Measurements from ENCODE around the gene SNAP25.

The SNAP25 gene

GRCh38 chr20:10286356-10286755 lies 67.7 kb downstream of the SNAP25 start:
- TF ChIP-seq, protein P1, sequence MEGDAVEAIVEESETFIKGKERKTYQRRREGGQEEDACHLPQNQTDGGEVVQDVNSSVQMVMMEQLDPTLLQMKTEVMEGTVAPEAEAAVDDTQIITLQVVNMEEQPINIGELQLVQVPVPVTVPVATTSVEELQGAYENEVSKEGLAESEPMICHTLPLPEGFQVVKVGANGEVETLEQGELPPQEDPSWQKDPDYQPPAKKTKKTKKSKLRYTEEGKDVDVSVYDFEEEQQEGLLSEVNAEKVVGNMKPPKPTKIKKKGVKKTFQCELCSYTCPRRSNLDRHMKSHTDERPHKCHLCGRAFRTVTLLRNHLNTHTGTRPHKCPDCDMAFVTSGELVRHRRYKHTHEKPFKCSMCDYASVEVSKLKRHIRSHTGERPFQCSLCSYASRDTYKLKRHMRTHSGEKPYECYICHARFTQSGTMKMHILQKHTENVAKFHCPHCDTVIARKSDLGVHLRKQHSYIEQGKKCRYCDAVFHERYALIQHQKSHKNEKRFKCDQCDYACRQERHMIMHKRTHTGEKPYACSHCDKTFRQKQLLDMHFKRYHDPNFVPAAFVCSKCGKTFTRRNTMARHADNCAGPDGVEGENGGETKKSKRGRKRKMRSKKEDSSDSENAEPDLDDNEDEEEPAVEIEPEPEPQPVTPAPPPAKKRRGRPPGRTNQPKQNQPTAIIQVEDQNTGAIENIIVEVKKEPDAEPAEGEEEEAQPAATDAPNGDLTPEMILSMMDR (IDR thresholded peaks at IDR 0.05) = no peak

DNA sequence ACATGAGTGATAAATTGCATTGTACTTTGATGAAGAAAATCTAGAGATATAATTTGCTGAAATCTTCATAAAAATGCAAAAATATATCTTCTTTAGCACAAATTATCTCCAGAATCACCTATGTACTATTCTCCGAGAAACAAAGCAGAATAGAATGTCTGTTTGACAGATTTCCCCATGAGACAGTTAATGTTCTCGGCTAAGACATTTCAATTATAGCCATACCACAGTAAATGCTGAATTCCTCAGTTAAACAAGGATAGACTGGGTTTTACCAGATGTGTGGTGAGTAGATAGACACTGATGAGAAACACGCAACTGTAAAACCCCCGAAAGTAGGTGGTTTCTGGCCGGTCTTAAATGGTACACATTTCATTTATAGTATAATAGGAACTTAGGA lies 69.8 kb downstream of the SNAP25 start:
- TF ChIP-seq, protein P1 (IDR thresholded peaks at IDR 0.05) = no peak

DNA sequence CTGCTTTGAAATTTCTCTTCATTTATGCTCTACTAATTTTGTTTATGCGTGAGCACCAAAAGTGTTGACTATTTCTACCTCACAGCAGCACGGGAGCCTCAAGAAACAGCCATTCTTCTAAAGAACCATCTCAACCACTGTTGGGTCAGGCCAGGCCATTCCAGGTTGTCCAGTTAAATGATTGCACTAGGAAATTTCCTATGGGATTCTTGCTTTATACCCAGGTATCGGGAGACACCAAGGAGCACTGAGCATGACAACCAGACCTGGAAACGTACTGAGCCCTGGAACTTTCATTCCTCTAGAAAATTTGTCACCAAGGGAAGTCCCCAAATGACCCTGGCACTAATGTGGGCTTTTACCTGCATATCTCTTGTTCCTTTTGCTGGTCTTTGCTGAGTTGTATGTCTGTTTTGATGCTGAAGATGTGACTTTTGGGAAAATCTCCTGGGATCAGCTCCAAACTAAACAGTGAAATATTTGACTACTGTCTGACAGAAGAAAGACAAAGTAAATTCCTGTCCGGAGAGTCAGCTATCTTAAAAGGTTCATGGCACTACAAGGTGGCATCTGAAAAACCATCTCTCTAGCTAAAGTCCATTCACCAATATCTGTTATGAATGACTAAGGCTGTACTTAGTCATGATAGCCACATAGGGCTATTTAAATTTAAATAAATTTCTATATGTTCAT lies 70.5 kb downstream of the SNAP25 start:
- TF ChIP-seq, protein P1 (IDR thresholded peaks at IDR 0.05) = no peak

DNA sequence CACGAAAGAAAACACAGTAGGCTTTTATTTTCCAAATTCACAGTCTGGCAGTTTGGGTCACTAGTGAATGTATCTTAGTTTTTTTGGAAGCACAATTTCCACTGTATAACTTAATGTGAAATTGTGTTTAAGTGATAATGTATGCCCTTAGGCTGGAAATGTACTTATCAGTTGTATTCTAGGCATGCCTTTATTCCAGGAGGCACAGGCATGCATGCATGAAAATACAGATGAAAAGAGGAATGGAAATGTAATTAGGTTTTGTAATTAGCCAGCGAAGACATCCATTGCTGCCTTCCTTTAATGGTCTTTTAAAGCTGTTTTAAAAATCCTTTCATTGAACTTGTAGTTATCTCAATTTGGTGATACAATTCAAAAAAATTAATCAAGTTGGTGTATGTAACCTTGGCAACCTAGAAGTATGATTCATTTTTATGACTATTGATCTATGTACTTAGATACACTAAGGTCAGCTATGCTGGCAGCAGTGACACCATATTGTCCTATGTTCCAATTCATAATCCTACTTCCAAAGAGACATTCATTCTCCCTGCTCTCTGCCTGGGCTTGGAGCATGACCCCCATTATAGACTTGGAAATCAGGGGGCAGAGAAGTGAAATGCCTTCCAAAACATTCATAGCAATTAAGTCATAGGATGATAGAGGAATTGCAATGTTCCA lies 73.1 kb downstream of the SNAP25 start:
- TF ChIP-seq, protein P1 (IDR thresholded peaks at IDR 0.05) = no peak

GRCh38 chr20:10297223-10297622 lies 78.6 kb downstream of the SNAP25 start:
- TF ChIP-seq, protein P1 (IDR thresholded peaks at IDR 0.05) = no peak

GRCh38 chr20:10297684-10298240 lies 79.1 kb downstream of the SNAP25 start:
- TF ChIP-seq, protein P1 (IDR thresholded peaks at IDR 0.05) = no peak

- TF ChIP-seq, protein P1 (IDR thresholded peaks at IDR 0.05) = no peak
Measured at GRCh38 chr20:10300582-10301446, 82.2 kb downstream of the SNAP25 start.
